Ovary (tissue), 3 donors: ENCODE results near the gene PRTFDC1.

ENCODE experiments used
- EP300 ChIP-seq: sonication (generic); formaldehyde crosslinking; IDR thresholded peaks from one replicate; pipeline ENCODE4 v1.6.1; 2017; ENCODE audit warnings: antibody characterized with exemption
- TF ChIP-seq, protein P1 (sequence below), 3 donors: fragments of 450-650 bp in 2 of 3; fragments of 200-600 bp in 1 of 3; IDR thresholded peaks; one replicate each; pipeline versions ENCODE4 v1.5.1 to v1.8.0; 2016 to 2022; ENCODE audit warnings: antibody characterized with exemption in 3 of 3, mild to moderate bottlenecking in 1 of 3
- donor health status: DM: no; HTN: no; CAD: no.

DNA sequence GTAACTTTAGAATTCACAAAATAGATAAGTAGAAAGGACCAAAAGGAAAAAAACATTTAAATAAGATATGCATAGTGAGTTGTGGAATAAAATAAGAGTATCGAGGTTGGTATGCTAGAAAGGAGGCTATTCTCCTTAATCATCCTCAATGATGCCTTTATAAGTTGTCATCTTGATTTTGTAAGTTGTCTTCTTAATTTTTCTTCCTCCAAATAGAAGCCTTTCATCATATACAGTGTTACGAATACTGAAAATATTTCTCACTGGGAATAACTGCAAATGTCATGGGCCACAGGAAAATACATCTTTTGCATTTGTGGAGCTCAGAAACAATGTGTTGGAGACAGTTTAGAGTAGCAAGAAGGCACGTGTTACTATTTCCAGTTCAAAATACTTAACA, 31.5 kb upstream of the PRTFDC1 start:
- TF ChIP-seq, protein P1, sequence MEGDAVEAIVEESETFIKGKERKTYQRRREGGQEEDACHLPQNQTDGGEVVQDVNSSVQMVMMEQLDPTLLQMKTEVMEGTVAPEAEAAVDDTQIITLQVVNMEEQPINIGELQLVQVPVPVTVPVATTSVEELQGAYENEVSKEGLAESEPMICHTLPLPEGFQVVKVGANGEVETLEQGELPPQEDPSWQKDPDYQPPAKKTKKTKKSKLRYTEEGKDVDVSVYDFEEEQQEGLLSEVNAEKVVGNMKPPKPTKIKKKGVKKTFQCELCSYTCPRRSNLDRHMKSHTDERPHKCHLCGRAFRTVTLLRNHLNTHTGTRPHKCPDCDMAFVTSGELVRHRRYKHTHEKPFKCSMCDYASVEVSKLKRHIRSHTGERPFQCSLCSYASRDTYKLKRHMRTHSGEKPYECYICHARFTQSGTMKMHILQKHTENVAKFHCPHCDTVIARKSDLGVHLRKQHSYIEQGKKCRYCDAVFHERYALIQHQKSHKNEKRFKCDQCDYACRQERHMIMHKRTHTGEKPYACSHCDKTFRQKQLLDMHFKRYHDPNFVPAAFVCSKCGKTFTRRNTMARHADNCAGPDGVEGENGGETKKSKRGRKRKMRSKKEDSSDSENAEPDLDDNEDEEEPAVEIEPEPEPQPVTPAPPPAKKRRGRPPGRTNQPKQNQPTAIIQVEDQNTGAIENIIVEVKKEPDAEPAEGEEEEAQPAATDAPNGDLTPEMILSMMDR (IDR thresholded peaks at IDR 0.05), result no peak
- no peak for TF ChIP-seq EP300
